ENCODE measurements around the gene KLK8.

The KLK8 gene

GRCh38 chr19:51044327-51044726 is 42.9 kb upstream of the KLK8 start:
- ChIA-PET CTCF (interaction anchor here (2.2 kb wide), 1 partner anchor 24 kb away, joined by 6 read pairs; no protein-coding TSS in a partner anchor), POLR2A (no interaction called here)
- Histone ChIP-seq H3K4me1 (ENCODE audit: control insufficient read depth, insufficient read depth, low read length) (no peaks in the 10 kb centered on the region), H3K27ac (ENCODE audit: extremely low read depth, low read depth, low read length) (no peak overlapping the region), H3K9me3 (ENCODE audit: control insufficient read depth, insufficient read depth, low read depth, low read length) (no peaks in the 10 kb centered on the region), H3K4me3 (ENCODE audit: low read depth, low read length) (no peak overlapping the region), H3K36me3 (ENCODE audit: control insufficient read depth in 2 of 2, insufficient read depth in 1 of 2, low read length in 2 of 2) (no peaks in the 10 kb centered on the region)
- TF ChIP-seq ZNF16 (tag by site-specific recombination; IDR thresholded peaks at IDR 0.05; ENCODE audit: low read depth) (no peak), ZNF302 (tag by site-specific recombination; IDR thresholded peaks at IDR 0.05; ENCODE audit: low read depth) (no peak), GLIS1 (tag by site-specific recombination; IDR thresholded peaks at IDR 0.05) (no peak), ZNF157 (tag by site-specific recombination; IDR thresholded peaks at IDR 0.05) (no peak), ZNF596 (tag by site-specific recombination; IDR thresholded peaks at IDR 0.05) (no peak), ZNF248 (tag by site-specific recombination; IDR thresholded peaks at IDR 0.05) (no peak)

- CTCF ChIA-PET = interaction anchor here (0.8 kb wide), 1 partner anchor 23 kb away, joined by 3 read pairs; no protein-coding TSS in a partner anchor
- POLR2A ChIA-PET = no interaction called here
Observed at GRCh38 chr19:51043497-51043896, 42.1 kb upstream of the KLK8 start.

GRCh38 chr19:51040151-51040550 is 38.7 kb upstream of the KLK8 start:
- POLR2A ChIA-PET = no interaction called here
- CTCF ChIA-PET = interaction anchor here (1.1 kb wide), 1 partner anchor 19 kb away, joined by 6 read pairs; no protein-coding TSS in a partner anchor
- H3K9me3 ChIP-seq (ENCODE audit: control insufficient read depth, insufficient read depth, low read depth, low read length) = no peaks in the 10 kb centered on the region
- TF ChIP-seq ZSCAN5A (tag by site-specific recombination; IDR thresholded peaks at IDR 0.05) (no peak), ZNF362 (tag by site-specific recombination; IDR thresholded peaks at IDR 0.05) (no peak), FEZF1 (tag by site-specific recombination; IDR thresholded peaks at IDR 0.05) (no peak), ZNF701 (tag by site-specific recombination; IDR thresholded peaks at IDR 0.05) (no peak)
- H3K4me3 ChIP-seq (ENCODE audit: low read depth, low read length) = no peak overlapping the region
- H3K27ac ChIP-seq (ENCODE audit: extremely low read depth, low read depth, low read length) = no peak overlapping the region
- H3K36me3 ChIP-seq (ENCODE audit: control insufficient read depth in 2 of 2, insufficient read depth in 1 of 2, low read length in 2 of 2) = no peaks in the 10 kb centered on the region
- no peaks in the 10 kb centered on the region for H3K4me1 ChIP-seq (ENCODE audit: control insufficient read depth, insufficient read depth, low read length)

More at GRCh38 chr19:51043497-51043896, 42.1 kb upstream of the KLK8 start:
- Histone ChIP-seq H3K4me1 (ENCODE audit: control insufficient read depth, insufficient read depth, low read length) (no peaks in the 10 kb centered on the region), H3K9me3 (ENCODE audit: control insufficient read depth, insufficient read depth, low read depth, low read length) (no peaks in the 10 kb centered on the region), H3K36me3 (ENCODE audit: control insufficient read depth in 2 of 2, insufficient read depth in 1 of 2, low read length in 2 of 2) (no peaks in the 10 kb centered on the region), H3K27ac (ENCODE audit: extremely low read depth, low read depth, low read length) (no peak overlapping the region), H3K4me3 (ENCODE audit: low read depth, low read length) (no peak overlapping the region)
- TF ChIP-seq ZBTB17 (tag by site-specific recombination; IDR thresholded peaks at IDR 0.05) (no peak), ZNF292 (tag by site-specific recombination; IDR thresholded peaks at IDR 0.05; ENCODE audit: borderline replicate concordance, low read depth) (no peak), ZBTB48 (tag by site-specific recombination; IDR thresholded peaks at IDR 0.05) (no peak), ZNF48 (tag by site-specific recombination; IDR thresholded peaks at IDR 0.05) (no peak), ZBTB7A (tag by site-specific recombination; IDR thresholded peaks at IDR 0.05; ENCODE audit: low read depth) (no peak), ZNF302 (tag by site-specific recombination; IDR thresholded peaks at IDR 0.05; ENCODE audit: low read depth) (no peak), ZNF274 (IDR thresholded peaks at IDR 0.05; ENCODE audit: low read length) (no peak), ZNF274 (tag by site-specific recombination; IDR thresholded peaks at IDR 0.05; ENCODE audit: borderline replicate concordance) (no peak), ZNF214 (tag by site-specific recombination; IDR thresholded peaks at IDR 0.05; ENCODE audit: borderline replicate concordance) (no peak), ZNF585B (tag by site-specific recombination; IDR thresholded peaks at IDR 0.05) (no peak), IKZF3 (tag by site-specific recombination; IDR thresholded peaks at IDR 0.05) (no peak), ATF2 (tag by site-specific recombination; IDR thresholded peaks at IDR 0.05; ENCODE audit: low read depth) (no peak), ZNF26 (tag by site-specific recombination; IDR thresholded peaks at IDR 0.05) (no peak), ZFHX2 (tag by site-specific recombination; conservative IDR thresholded peaks at IDR 0.05) (no peak)

Data from HEK293 (cell line).